GM18873 (cell line): ENCODE measurements around the gene RNF144A.

Source experiments
- ATAC-seq: cut with Tn5 transposase; IDR thresholded peaks from one replicate; pipeline ENCODE4 v1.9.1; 2021; ENCODE audit warnings: mild to moderate bottlenecking, moderate library complexity, moderate number of reproducible peaks; ENCODE audit not compliant: unreplicated experiment, low FRiP score

Gene RNF144A

GRCh38 chr2:6906165-6906741, 11.0 kb upstream of the RNF144A start:
- ATAC-seq = no peak

- ATAC-seq = no peak
These were observed 8.9 kb upstream of the RNF144A start for GRCh38 chr2:6908291-6908690.

- peak; percentile 99 for ATAC-seq
These were observed 7.5 kb upstream of the RNF144A start for GRCh38 chr2:6909431-6910385.

- ATAC-seq = no peak
These were observed 5.5 kb upstream of the RNF144A start for GRCh38 chr2:6911721-6912120.

- ATAC-seq = no peak
These were observed 3.6 kb upstream of the RNF144A start for GRCh38 chr2:6913415-6914157.

GRCh38 chr2:6914828-6915227, 2.4 kb upstream of the RNF144A start:
- no peak for ATAC-seq

- ATAC-seq = no peak
These were observed 1.8 kb upstream of the RNF144A start for GRCh38 chr2:6915399-6915798.

GRCh38 chr2:6916224-6916623, 988 bp upstream of the RNF144A start:
- ATAC-seq = no peak

GRCh38 chr2:6916736-6917070, 509 bp upstream of the RNF144A start:
- ATAC-seq = no peak

- ATAC-seq = peak; percentile 16
These were observed 679 bp downstream of the RNF144A start for GRCh38 chr2:6917761-6918421.

- no peak for ATAC-seq
These were observed 2.9 kb downstream of the RNF144A start for GRCh38 chr2:6919901-6920742.

GRCh38 chr2:6920743-6921064, 3.5 kb downstream of the RNF144A start:
- ATAC-seq = no peak

- ATAC-seq = no peak
These were observed 4.2 kb downstream of the RNF144A start for GRCh38 chr2:6921321-6921922.

- ATAC-seq = no peak
These were observed 5.0 kb downstream of the RNF144A start for GRCh38 chr2:6922201-6922656.

GRCh38 chr2:6923319-6923718, 6.1 kb downstream of the RNF144A start:
- ATAC-seq = no peak

GRCh38 chr2:6924101-6924923, 7.1 kb downstream of the RNF144A start:
- no peak for ATAC-seq

- ATAC-seq = no peak
These were observed 7.8 kb downstream of the RNF144A start for GRCh38 chr2:6924924-6925409.

GRCh38 chr2:6926071-6926732, 9.0 kb downstream of the RNF144A start:
- ATAC-seq = no peak
